Neural progenitor cell (in vitro differentiated cells): ENCODE data around the gene ELSPBP1. TPM values are rescaled to one million over a fixed set of nuclear protein-coding genes. Genes with fewer than 3 reads are reported as not detected.

Experiments
- DNase-seq: peaks from one replicate; pipeline ENCODE4 v3.0.0-alpha.2; 2016; ENCODE audit warnings: low spot score
- H2AFZ ChIP-seq: fragments of 200-600 bp; sonication (generic); replicated peaks from 2 replicates; pipeline ENCODE4 v1.6.1; 2016; ENCODE audit warnings: antibody characterized with exemption
- H3F3A ChIP-seq: fragments of 200-600 bp; sonication (generic); 2 replicates; pipeline ENCODE4 v1.6.1; 2016; ENCODE audit warnings: antibody characterized with exemption, low read depth
- H3K27ac ChIP-seq: fragments of 200-600 bp; sonication (generic); 2 replicates; pipeline ENCODE4 v1.5.1; 2016; ENCODE audit warnings: mild to moderate bottlenecking
- H3K27me3 ChIP-seq: fragments of 200-600 bp; sonication (generic); 2 replicates; pipeline ENCODE4 v1.6.1; 2016; ENCODE audit warnings: mild to moderate bottlenecking, moderate library complexity
- H3K36me3 ChIP-seq: fragments of 200-600 bp; sonication (generic); 2 replicates; pipeline ENCODE4 v1.5.1; 2016
- H3K4me1 ChIP-seq: fragments of 200-600 bp; sonication (generic); 2 replicates; pipeline ENCODE4 v1.6.1; 2016; ENCODE audit warnings: mixed run types
- H3K4me2 ChIP-seq: fragments of 200-600 bp; sonication (generic); 2 replicates; pipeline ENCODE4 v1.6.1; 2016
- H3K4me3 ChIP-seq: fragments of 200-600 bp; sonication (generic); 2 replicates; pipeline ENCODE4 v1.5.1; 2016
- H3K79me2 ChIP-seq: fragments of 200-600 bp; sonication (generic); 2 replicates; pipeline ENCODE4 v1.6.1; 2016; ENCODE audit warnings: low read depth
- H3K9ac ChIP-seq: fragments of 200-600 bp; sonication (generic); 2 replicates; pipeline ENCODE4 v1.6.1; 2016
- H3K9me3 ChIP-seq: fragments of 200-600 bp; sonication (generic); 2 replicates; pipeline ENCODE4 v1.5.1; 2016; ENCODE audit warnings: low read depth
- H4K20me1 ChIP-seq: fragments of 200-600 bp; sonication (generic); 2 replicates; pipeline ENCODE4 v1.6.1; 2016; ENCODE audit warnings: low read depth
- H3K27ac Mint-ChIP-seq: 3 replicates; pipeline ENCODE4 v1.8.0; 2021; ENCODE audit warnings: mixed read lengths
- H3K27me3 Mint-ChIP-seq: 2 replicates; pipeline ENCODE4 v1.8.0; 2022; ENCODE audit warnings: low read depth, mild to moderate bottlenecking, inconsistent platforms, moderate library complexity, mixed read lengths; ENCODE audit not compliant: insufficient read depth
- H3K36me3 Mint-ChIP-seq: 3 replicates; pipeline ENCODE4 v1.8.0; 2021; ENCODE audit warnings: mixed read lengths
- H3K4me1 Mint-ChIP-seq: 3 replicates; pipeline ENCODE4 v1.8.0; 2021; ENCODE audit warnings: mixed read lengths
- H3K4me3 Mint-ChIP-seq: 3 replicates; pipeline ENCODE4 v1.8.0; 2021; ENCODE audit warnings: mild to moderate bottlenecking, moderate library complexity, mixed read lengths
- H3K9me3 Mint-ChIP-seq: 3 replicates; pipeline ENCODE4 v1.8.0; 2020; ENCODE audit warnings: mixed read lengths
- CTCF ChIP-seq: fragments of 200-600 bp; sonication (generic); IDR thresholded peaks from 2 replicates; pipeline ENCODE4 v1.5.1; 2017; ENCODE audit warnings: antibody characterized with exemption, mild to moderate bottlenecking
- EZH2 ChIP-seq: fragments of 200-600 bp; sonication (generic); IDR thresholded peaks from 2 replicates; pipeline ENCODE4 v1.6.1; 2017; ENCODE audit warnings: antibody characterized with exemption, mild to moderate bottlenecking, moderate library complexity
- EZH2phosphoT487 ChIP-seq: fragments of 200-600 bp; sonication (generic); IDR thresholded peaks from 2 replicates; pipeline ENCODE4 v1.6.1; 2017; ENCODE audit warnings: antibody characterized with exemption
- total RNA-seq: library from RNA; depleted of rRNA; stranded (reverse); fragments of >200 nt; gene quantifications from 2 replicates; pipeline ENCODE4 v1.2.3, GENCODE V29; 2015; ENCODE audit warnings: low replicate concordance

Gene ELSPBP1
- total RNA-seq, 1 donor from 2014 or later, result not detected

GRCh38 chr19:48041877-48042580, 47.6 kb downstream of the ELSPBP1 start:
- Mint-ChIP-seq H3K9me3 (peaks cover 17% of the 10 kb centered on the region), H3K4me3 (no peak overlapping the region)

GRCh38 chr19:48043675-48044258, 49.3 kb downstream of the ELSPBP1 start, which contains the start of gene CABP5:
Gene CABP5 (minus strand): TSS chr19:48044079. CDS start chr19:48043922, 157 bp downstream.
- Histone ChIP-seq H3K27me3 (no peaks in the 10 kb centered on the region), H3K27ac (no peak within 1 kb of the TSS), H3K4me2 (no peak within 1 kb of the TSS), H3K9me3 (no peaks in the 10 kb centered on the region), H3F3A (no peaks in the 10 kb centered on the region), H3K9ac (no peak within 1 kb of the TSS), H3K4me1 (no peaks in the 10 kb centered on the region), H3K36me3 (no peaks in the 10 kb centered on the region), H3K79me2 (no peaks in the 10 kb centered on the region), H3K4me3 (no peak within 1 kb of the TSS), H4K20me1 (no peaks in the 10 kb centered on the region), H2AFZ (no peak within 1 kb of the TSS)
- H3K4me3 Mint-ChIP-seq, result no peak within 1 kb of the TSS
- H3K27me3 Mint-ChIP-seq, result peaks cover 11% of the 10 kb centered on the region
- H3K4me1 Mint-ChIP-seq, result no peaks in the 10 kb centered on the region
- no peak for DNase-seq
- no peak within 1 kb of the TSS for H3K27ac Mint-ChIP-seq
- TF ChIP-seq EZH2, result no peak
- peaks cover 16% of the 10 kb centered on the region for H3K9me3 Mint-ChIP-seq
- H3K36me3 Mint-ChIP-seq, result no peaks in the 10 kb centered on the region

More at GRCh38 chr19:48041877-48042580, 47.6 kb downstream of the ELSPBP1 start:
- H4K20me1 ChIP-seq, result no peaks in the 10 kb centered on the region
- no peak overlapping the region for H3K27ac Mint-ChIP-seq
- no peaks in the 10 kb centered on the region for H3K36me3 Mint-ChIP-seq
- H3K27ac ChIP-seq, result no peak overlapping the region
- no peak overlapping the region for H2AFZ ChIP-seq
- no peak overlapping the region for H3K9ac ChIP-seq
- no peaks in the 10 kb centered on the region for H3K4me1 ChIP-seq
- no peaks in the 10 kb centered on the region for H3F3A ChIP-seq
- H3K4me3 ChIP-seq, result no peak overlapping the region
- no peak overlapping the region for H3K4me2 ChIP-seq
- H3K9me3 ChIP-seq, result no peaks in the 10 kb centered on the region
- H3K36me3 ChIP-seq, result no peaks in the 10 kb centered on the region
- H3K27me3 ChIP-seq, result no peaks in the 10 kb centered on the region
- DNase-seq, result no peak
- no peaks in the 10 kb centered on the region for H3K79me2 ChIP-seq
- H3K27me3 Mint-ChIP-seq, result peaks cover 15% of the 10 kb centered on the region
- H3K4me1 Mint-ChIP-seq, result no peaks in the 10 kb centered on the region
- TF ChIP-seq EZH2 (no peak), EZH2phosphoT487 (no peak), CTCF (no peak)

- no peaks in the 10 kb centered on the region for H3K79me2 ChIP-seq
These were observed 50.1 kb downstream of the ELSPBP1 start for GRCh38 chr19:48044561-48044960.

More at GRCh38 chr19:48044561-48044960, 50.1 kb downstream of the ELSPBP1 start:
- no peak overlapping the region for H3K27ac Mint-ChIP-seq
- no peak overlapping the region for H3K4me3 Mint-ChIP-seq
- no peaks in the 10 kb centered on the region for H3F3A ChIP-seq
- TF ChIP-seq CTCF (no peak), EZH2phosphoT487 (no peak), EZH2 (no peak)
- no peak overlapping the region for H3K4me2 ChIP-seq
- H3K4me1 Mint-ChIP-seq, result no peaks in the 10 kb centered on the region
- no peaks in the 10 kb centered on the region for H3K4me1 ChIP-seq
- DNase-seq, result no peak
- H3K9me3 Mint-ChIP-seq, result peaks cover 17% of the 10 kb centered on the region
- H3K27me3 Mint-ChIP-seq, result peaks cover 5% of the 10 kb centered on the region
- no peak overlapping the region for H3K4me3 ChIP-seq
- H3K36me3 Mint-ChIP-seq, result peaks cover 1% of the 10 kb centered on the region
- H2AFZ ChIP-seq, result no peak overlapping the region
- H3K9me3 ChIP-seq, result no peaks in the 10 kb centered on the region
- H3K27me3 ChIP-seq, result no peaks in the 10 kb centered on the region
- H3K9ac ChIP-seq, result no peak overlapping the region
- no peaks in the 10 kb centered on the region for H3K36me3 ChIP-seq
- no peak overlapping the region for H3K27ac ChIP-seq
- H4K20me1 ChIP-seq, result no peaks in the 10 kb centered on the region
